Uterus (tissue), 2 donors: Measurements from ENCODE around the gene CEACAM3.

Experiments
- POLR2A ChIP-seq, 2 donors: fragments of 450-650 bp; IDR thresholded peaks; one replicate each; pipeline ENCODE4 v1.6.1; 2016; ENCODE audit warnings: antibody characterized with exemption in 2 of 2, mild to moderate bottlenecking in 1 of 2, moderate library complexity in 1 of 2
- TF ChIP-seq, protein P1 (sequence below), 4 experiments: fragments of 200-600 bp in 2 of 4; fragments of 450-650 bp in 2 of 4; sonication (generic) in 2 of 4; IDR thresholded peaks; one replicate each; pipeline ENCODE4 v1.5.1; 2016 to 2019; ENCODE audit warnings: antibody characterized with exemption in 4 of 4, mild to moderate bottlenecking in 2 of 4, moderate library complexity in 1 of 4

- TF ChIP-seq, protein P1, sequence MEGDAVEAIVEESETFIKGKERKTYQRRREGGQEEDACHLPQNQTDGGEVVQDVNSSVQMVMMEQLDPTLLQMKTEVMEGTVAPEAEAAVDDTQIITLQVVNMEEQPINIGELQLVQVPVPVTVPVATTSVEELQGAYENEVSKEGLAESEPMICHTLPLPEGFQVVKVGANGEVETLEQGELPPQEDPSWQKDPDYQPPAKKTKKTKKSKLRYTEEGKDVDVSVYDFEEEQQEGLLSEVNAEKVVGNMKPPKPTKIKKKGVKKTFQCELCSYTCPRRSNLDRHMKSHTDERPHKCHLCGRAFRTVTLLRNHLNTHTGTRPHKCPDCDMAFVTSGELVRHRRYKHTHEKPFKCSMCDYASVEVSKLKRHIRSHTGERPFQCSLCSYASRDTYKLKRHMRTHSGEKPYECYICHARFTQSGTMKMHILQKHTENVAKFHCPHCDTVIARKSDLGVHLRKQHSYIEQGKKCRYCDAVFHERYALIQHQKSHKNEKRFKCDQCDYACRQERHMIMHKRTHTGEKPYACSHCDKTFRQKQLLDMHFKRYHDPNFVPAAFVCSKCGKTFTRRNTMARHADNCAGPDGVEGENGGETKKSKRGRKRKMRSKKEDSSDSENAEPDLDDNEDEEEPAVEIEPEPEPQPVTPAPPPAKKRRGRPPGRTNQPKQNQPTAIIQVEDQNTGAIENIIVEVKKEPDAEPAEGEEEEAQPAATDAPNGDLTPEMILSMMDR (IDR thresholded peaks at IDR 0.05), result no peak
- TF ChIP-seq POLR2A (IDR thresholded peaks at IDR 0.05), result no peak
Observed at GRCh38 chr19:41783612-41784011, 12.8 kb upstream of the CEACAM3 start.
